Right lobe of liver (tissue), 4 donors: ENCODE measurements around the gene DHRS4.

Source experiments
- POLR2A ChIP-seq: fragments of 450-650 bp; IDR thresholded peaks from one replicate; pipeline ENCODE4 v1.6.1; 2017; ENCODE audit warnings: antibody characterized with exemption, mild to moderate bottlenecking
- TF ChIP-seq, protein P1 (sequence below), 4 donors: fragments of 200-600 bp in 3 of 4; fragments of 450-650 bp in 1 of 4; IDR thresholded peaks; one replicate each; pipeline versions ENCODE4 v1.5.1 to v1.8.0; 2016 to 2022; ENCODE audit warnings: antibody characterized with exemption in 4 of 4, mild to moderate bottlenecking in 2 of 4
- donor health status: DM: no; HTN: no; CAD: no.
- donor health status: DM: no; HTN: no; CAD: no.
- donor health status: DM: no; HTN: yes; CAD: no.

DNA sequence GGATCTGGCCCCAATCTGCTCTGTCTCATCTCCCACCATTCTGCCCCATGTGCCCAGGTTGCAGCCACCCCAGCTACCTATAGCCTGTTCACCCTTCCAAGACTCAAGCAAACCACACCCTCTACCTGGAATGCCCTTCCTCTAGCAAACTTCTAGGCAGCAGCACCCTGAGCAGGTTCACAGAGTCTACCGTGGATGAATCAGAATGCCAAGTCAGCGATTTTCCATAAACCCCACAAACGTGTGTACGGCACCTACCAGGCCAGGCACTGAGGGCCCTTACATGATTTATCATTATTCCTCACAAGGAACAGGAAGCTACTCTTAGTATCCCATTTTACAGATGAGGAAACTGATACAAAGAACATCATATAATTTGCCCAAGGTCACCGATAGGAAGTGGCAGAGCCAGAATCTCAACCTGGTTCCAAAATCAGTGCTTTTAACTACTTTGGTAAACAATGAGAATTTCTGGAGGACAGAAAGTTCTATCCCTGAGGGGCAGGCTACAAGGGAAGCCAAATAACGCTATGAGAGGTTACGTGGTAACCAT lies 28.0 kb upstream of the DHRS4 start:
- TF ChIP-seq, protein P1, sequence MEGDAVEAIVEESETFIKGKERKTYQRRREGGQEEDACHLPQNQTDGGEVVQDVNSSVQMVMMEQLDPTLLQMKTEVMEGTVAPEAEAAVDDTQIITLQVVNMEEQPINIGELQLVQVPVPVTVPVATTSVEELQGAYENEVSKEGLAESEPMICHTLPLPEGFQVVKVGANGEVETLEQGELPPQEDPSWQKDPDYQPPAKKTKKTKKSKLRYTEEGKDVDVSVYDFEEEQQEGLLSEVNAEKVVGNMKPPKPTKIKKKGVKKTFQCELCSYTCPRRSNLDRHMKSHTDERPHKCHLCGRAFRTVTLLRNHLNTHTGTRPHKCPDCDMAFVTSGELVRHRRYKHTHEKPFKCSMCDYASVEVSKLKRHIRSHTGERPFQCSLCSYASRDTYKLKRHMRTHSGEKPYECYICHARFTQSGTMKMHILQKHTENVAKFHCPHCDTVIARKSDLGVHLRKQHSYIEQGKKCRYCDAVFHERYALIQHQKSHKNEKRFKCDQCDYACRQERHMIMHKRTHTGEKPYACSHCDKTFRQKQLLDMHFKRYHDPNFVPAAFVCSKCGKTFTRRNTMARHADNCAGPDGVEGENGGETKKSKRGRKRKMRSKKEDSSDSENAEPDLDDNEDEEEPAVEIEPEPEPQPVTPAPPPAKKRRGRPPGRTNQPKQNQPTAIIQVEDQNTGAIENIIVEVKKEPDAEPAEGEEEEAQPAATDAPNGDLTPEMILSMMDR (IDR thresholded peaks at IDR 0.05), result no peak
- TF ChIP-seq POLR2A, result no peak
